ENCODE measurements around the gene CADPS2.

DNA sequence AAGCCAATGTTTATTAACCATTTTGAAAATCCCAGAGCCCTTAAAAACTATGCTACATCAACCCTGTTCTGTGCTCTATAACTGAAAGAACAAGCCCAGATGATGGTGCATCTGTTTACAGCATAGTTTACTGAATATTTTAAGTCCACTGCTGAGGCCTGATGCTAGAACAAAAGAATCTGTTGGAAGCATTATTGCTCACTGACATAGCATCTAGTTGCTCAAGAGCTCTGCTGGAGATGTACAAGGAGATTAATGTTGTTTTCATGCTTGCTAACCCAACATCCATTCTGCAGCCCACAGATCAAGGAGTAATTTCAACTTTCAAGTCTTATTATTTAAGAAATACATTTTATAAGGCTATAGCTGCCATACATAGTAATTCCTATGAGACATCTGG lies 400.4 kb downstream of the CADPS2 start:
- TF ChIP-seq, protein P1, sequence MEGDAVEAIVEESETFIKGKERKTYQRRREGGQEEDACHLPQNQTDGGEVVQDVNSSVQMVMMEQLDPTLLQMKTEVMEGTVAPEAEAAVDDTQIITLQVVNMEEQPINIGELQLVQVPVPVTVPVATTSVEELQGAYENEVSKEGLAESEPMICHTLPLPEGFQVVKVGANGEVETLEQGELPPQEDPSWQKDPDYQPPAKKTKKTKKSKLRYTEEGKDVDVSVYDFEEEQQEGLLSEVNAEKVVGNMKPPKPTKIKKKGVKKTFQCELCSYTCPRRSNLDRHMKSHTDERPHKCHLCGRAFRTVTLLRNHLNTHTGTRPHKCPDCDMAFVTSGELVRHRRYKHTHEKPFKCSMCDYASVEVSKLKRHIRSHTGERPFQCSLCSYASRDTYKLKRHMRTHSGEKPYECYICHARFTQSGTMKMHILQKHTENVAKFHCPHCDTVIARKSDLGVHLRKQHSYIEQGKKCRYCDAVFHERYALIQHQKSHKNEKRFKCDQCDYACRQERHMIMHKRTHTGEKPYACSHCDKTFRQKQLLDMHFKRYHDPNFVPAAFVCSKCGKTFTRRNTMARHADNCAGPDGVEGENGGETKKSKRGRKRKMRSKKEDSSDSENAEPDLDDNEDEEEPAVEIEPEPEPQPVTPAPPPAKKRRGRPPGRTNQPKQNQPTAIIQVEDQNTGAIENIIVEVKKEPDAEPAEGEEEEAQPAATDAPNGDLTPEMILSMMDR (IDR thresholded peaks at IDR 0.05) = no peak
- TF ChIP-seq ZFX (IDR thresholded peaks at IDR 0.05; ENCODE audit: borderline replicate concordance) = no peak
